Measurements from ENCODE around the gene MED14.
"Not testable (repeated sequence)": the region's sequence is repeated elsewhere in the genome, so short reads cannot be mapped to it uniquely, and the experiment has no call there.

Gene MED14

GRCh38 chrX:40735325-40736169 lies at the start of gene MED14:
Gene MED14, minus strand, starts transcription at chrX:40735542. Its CDS starts 130 bp downstream, at chrX:40735412.
- H3K27ac ChIP-seq: peak within 1 kb of the TSS; percentile 90
- peak; percentile 57 for TF ChIP-seq CTCF (conservative IDR thresholded peaks at IDR 0.05)

GRCh38 chrX:40784516-40785151 lies 49.3 kb upstream of the MED14 start:
- no peak overlapping the region for H3K27ac ChIP-seq
- no peak for TF ChIP-seq CTCF (conservative IDR thresholded peaks at IDR 0.05)

- not testable (repeated sequence) for H3K27ac ChIP-seq
These were observed 47.4 kb upstream of the MED14 start for GRCh38 chrX:40782644-40783259.

GRCh38 chrX:40780951-40781350 lies 45.6 kb upstream of the MED14 start:
- TF ChIP-seq CTCF (conservative IDR thresholded peaks at IDR 0.05): no peak

GRCh38 chrX:40780082-40780481 lies 44.7 kb upstream of the MED14 start:
- TF ChIP-seq CTCF (conservative IDR thresholded peaks at IDR 0.05): no peak
- H3K27ac ChIP-seq: no peak overlapping the region

More at GRCh38 chrX:40780951-40781350, 45.6 kb upstream of the MED14 start:
- no peak overlapping the region for H3K27ac ChIP-seq

- no peak for TF ChIP-seq CTCF (conservative IDR thresholded peaks at IDR 0.05)
- no peak overlapping the region for H3K27ac ChIP-seq
These were observed 43.7 kb upstream of the MED14 start for GRCh38 chrX:40778861-40779575.

GRCh38 chrX:40773809-40774208 lies 38.5 kb upstream of the MED14 start:
- TF ChIP-seq CTCF (conservative IDR thresholded peaks at IDR 0.05): no peak

More at GRCh38 chrX:40773809-40774208, 38.5 kb upstream of the MED14 start:
- H3K27ac ChIP-seq: no peak overlapping the region
